ENCODE measurements around the gene TRPM8.

The TRPM8 gene

GRCh38 chr2:234044157-234044556, 127.0 kb downstream of the TRPM8 start:
- DNase-seq = no peak
- no peak for TF ChIP-seq CTCF (IDR thresholded peaks at IDR 0.05; ENCODE audit: low read depth, low read length, missing control alignments)
- H3K27ac ChIP-seq = no peak overlapping the region
- in situ Hi-C loops (cut with HindIII; ENCODE audit: low pct_ligation_motif_present, low sequenced_read_pairs) = no loop called here
- H3K4me3 ChIP-seq (ENCODE audit: low read depth, low read length) = no peak overlapping the region
- no peaks in the 10 kb centered on the region for H3K27me3 ChIP-seq (replicated peaks)
- H3K36me3 ChIP-seq (replicated peaks) = no peaks in the 10 kb centered on the region

GRCh38 chr2:234046521-234046920, 129.3 kb downstream of the TRPM8 start:
- in situ Hi-C loops (cut with HindIII; ENCODE audit: low pct_ligation_motif_present, low sequenced_read_pairs) = no loop called here
- H3K4me3 ChIP-seq (ENCODE audit: low read depth, low read length) = no peak overlapping the region

GRCh38 chr2:234047361-234047760, 130.2 kb downstream of the TRPM8 start:
- no peak for DNase-seq
- TF ChIP-seq CTCF (IDR thresholded peaks at IDR 0.05; ENCODE audit: low read depth, low read length, missing control alignments) = no peak
- in situ Hi-C loops (cut with HindIII; ENCODE audit: low pct_ligation_motif_present, low sequenced_read_pairs) = no loop called here
- Histone ChIP-seq H3K27ac (no peak overlapping the region), H3K4me3 (ENCODE audit: low read depth, low read length) (no peak overlapping the region), H3K36me3 (replicated peaks) (no peaks in the 10 kb centered on the region), H3K27me3 (replicated peaks) (no peaks in the 10 kb centered on the region)

More at GRCh38 chr2:234046521-234046920, 129.3 kb downstream of the TRPM8 start:
- H3K36me3 ChIP-seq (replicated peaks) = no peaks in the 10 kb centered on the region
- TF ChIP-seq CTCF (IDR thresholded peaks at IDR 0.05; ENCODE audit: low read depth, low read length, missing control alignments) = no peak
- H3K27me3 ChIP-seq (replicated peaks) = no peaks in the 10 kb centered on the region
- DNase-seq = no peak
- no peak overlapping the region for H3K27ac ChIP-seq

- DNase-seq = no peak
- in situ Hi-C loops (cut with HindIII; ENCODE audit: low pct_ligation_motif_present, low sequenced_read_pairs) = no loop called here
- no peaks in the 10 kb centered on the region for H3K36me3 ChIP-seq (replicated peaks)
Observed at GRCh38 chr2:234048049-234048448, 130.9 kb downstream of the TRPM8 start.

GRCh38 chr2:234050455-234051135, 133.4 kb downstream of the TRPM8 start, which contains the start of gene SPP2:
SPP2 (plus strand) TSS chr2:234050702; CDS start chr2:234050787, 85 bp downstream.
- H3K36me3 ChIP-seq (replicated peaks) = no peaks in the 10 kb centered on the region

More at GRCh38 chr2:234048049-234048448, 130.9 kb downstream of the TRPM8 start:
- Histone ChIP-seq H3K27me3 (replicated peaks) (no peaks in the 10 kb centered on the region), H3K27ac (no peak overlapping the region), H3K4me3 (ENCODE audit: low read depth, low read length) (no peak overlapping the region)
- TF ChIP-seq CTCF (IDR thresholded peaks at IDR 0.05; ENCODE audit: low read depth, low read length, missing control alignments) = no peak

More at GRCh38 chr2:234050455-234051135, 133.4 kb downstream of the TRPM8 start, which contains the start of gene SPP2:
- Histone ChIP-seq H3K4me3 (ENCODE audit: low read depth, low read length) (no peak within 1 kb of the TSS), H3K27me3 (replicated peaks) (no peaks in the 10 kb centered on the region), H3K27ac (no peak within 1 kb of the TSS)
- in situ Hi-C loops (cut with HindIII; ENCODE audit: low pct_ligation_motif_present, low sequenced_read_pairs) = no loop called here
- TF ChIP-seq CTCF (IDR thresholded peaks at IDR 0.05; ENCODE audit: low read depth, low read length, missing control alignments) = no peak
- no peak for DNase-seq
